CD4-positive, alpha-beta T cell (primary cell): ENCODE measurements around the gene KLHDC7A. TPM values are rescaled to one million over a fixed set of nuclear protein-coding genes. Genes with fewer than 3 reads are reported as not detected.

Source experiments
- ATAC-seq: fragments of 200-7000 bp; cut with Tn5 transposase; one replicate; pipeline ENCODE4 v1.10.0; 2022; ENCODE audit warnings: mild to moderate bottlenecking; ENCODE audit not compliant: poor library complexity
- CTCF ChIA-PET: fragments of 350-600 bp; sonication (Branson Sonifier 250); formaldehyde crosslinking; loops from one replicate; lab custom pipeline; 2021; ENCODE audit warnings: antibody characterized with exemption, inconsistent platforms; lab: Charles Lee
- POLR2A ChIA-PET: fragments of 350-600 bp; sonication (Branson Sonifier 250); formaldehyde crosslinking; loops from one replicate; lab custom pipeline; 2021; ENCODE audit warnings: antibody characterized with exemption, inconsistent platforms; lab: Charles Lee
- DNase-seq, 14 experiments: peaks; one replicate each; pipeline ENCODE4 v3.0.0-alpha.2; 2013 to 2020; ENCODE audit warnings: mixed read lengths in 2 of 14
- H3K27ac ChIP-seq, 2 donors: one replicate each; pipeline versions ENCODE4 v1.5.1 to v1.7.0; 2013; ENCODE audit warnings: low read length in 2 of 2, low read depth in 1 of 2, mild to moderate bottlenecking in 1 of 2
- H3K27me3 ChIP-seq, 2 experiments: 1 replicate in 1 of 2; 2 replicates in 1 of 2; pipeline versions ENCODE4 v1.6.1 to v1.7.0; 2013; ENCODE audit warnings: low read length in 2 of 2, control low read depth in 1 of 2, mild to moderate bottlenecking in 1 of 2, moderate library complexity in 1 of 2; ENCODE audit not compliant: insufficient read depth in 2 of 2, control insufficient read depth in 1 of 2
- H3K36me3 ChIP-seq: one replicate; pipeline ENCODE4 v1.6.1; 2013; ENCODE audit warnings: low read length, control low read depth; ENCODE audit not compliant: insufficient read depth
- H3K4me1 ChIP-seq: one replicate; pipeline ENCODE4 v1.6.1; 2013; ENCODE audit warnings: low read length, control low read depth; ENCODE audit not compliant: insufficient read depth
- H3K4me3 ChIP-seq: one replicate; pipeline ENCODE4 v1.5.1; 2013; ENCODE audit warnings: mild to moderate bottlenecking, low read length, moderate library complexity
- H3K9me3 ChIP-seq, 2 experiments: 1 replicate in 1 of 2; 2 replicates in 1 of 2; pipeline versions ENCODE4 v1.6.1 to v1.7.0; 2013; ENCODE audit warnings: low read length in 2 of 2, mild to moderate bottlenecking in 2 of 2, control low read depth in 1 of 2, moderate library complexity in 1 of 2; ENCODE audit not compliant: control insufficient read depth in 1 of 2, insufficient read depth in 1 of 2
- H3K27ac Mint-ChIP-seq: one replicate; pipeline ENCODE4 v1.8.0; 2020; ENCODE audit warnings: mixed read lengths
- H3K27me3 Mint-ChIP-seq: one replicate; pipeline ENCODE4 v1.8.0; 2021; ENCODE audit warnings: mixed read lengths
- H3K36me3 Mint-ChIP-seq: one replicate; pipeline ENCODE4 v1.8.0; 2021; ENCODE audit warnings: low read depth, mixed read lengths
- H3K4me1 Mint-ChIP-seq: one replicate; pipeline ENCODE4 v1.8.0; 2021; ENCODE audit warnings: low read depth, mixed read lengths
- H3K4me3 Mint-ChIP-seq: one replicate; pipeline ENCODE4 v1.8.0; 2020; ENCODE audit warnings: mild to moderate bottlenecking, mixed read lengths
- H3K9me3 Mint-ChIP-seq: one replicate; pipeline ENCODE4 v1.8.0; 2020; ENCODE audit warnings: mixed read lengths
- CTCF ChIP-seq: fragments of 200-600 bp; IDR thresholded peaks from one replicate; pipeline ENCODE4 v1.8.0; 2022; ENCODE audit warnings: antibody characterized with exemption, mild to moderate bottlenecking
- intact Hi-C, 2 experiments: fragments of 100-400 bp; cut with DNase I in 1 of 2; cut with micrococcal nuclease in 1 of 2; formaldehyde crosslinking; loops; one replicate each; pipeline versions ENCODE4 v1.15.1 to v1.9.0; 2023 to 2025; cut with DNase I, micrococcal nuclease
- total RNA-seq, 174 experiments: library from RNA in 2 of 174; stranded (reverse) in 2 of 174; gene quantifications; one replicate each; pipeline ENCODE4 v1.2.3 and lab custom pipeline; 2021 to 2026

KLHDC7A gene
- total RNA-seq, 2 experiments from 2014 or later, result not detected

- H3K27me3 Mint-ChIP-seq, result peaks cover 47% of the 10 kb centered on the region
- H3K4me3 Mint-ChIP-seq, result no peak overlapping the region
- H3K4me1 ChIP-seq, result peaks cover 2% of the 10 kb centered on the region
- H3K9me3 ChIP-seq, result peaks cover 0 to 3% of the 10 kb centered on the region in 2 experiments
- intact Hi-C loops, result no loop called here
- H3K9me3 Mint-ChIP-seq, result no peaks in the 10 kb centered on the region
- H3K27ac ChIP-seq, result no peak overlapping the region
- no peak overlapping the region for H3K4me3 ChIP-seq
- POLR2A ChIA-PET, result no interaction called here
- no peaks in the 10 kb centered on the region for H3K4me1 Mint-ChIP-seq
- no peak for TF ChIP-seq CTCF
- H3K36me3 ChIP-seq, result no peaks in the 10 kb centered on the region
- H3K36me3 Mint-ChIP-seq, result no peaks in the 10 kb centered on the region
- CTCF ChIA-PET, result no interaction called here
- H3K27ac Mint-ChIP-seq, result no peak overlapping the region
- DNase-seq (no peak), ATAC-seq (no peak)
- peaks cover 0 to 4% of the 10 kb centered on the region in 2 experiments for H3K27me3 ChIP-seq
These were observed 5.4 kb upstream of the KLHDC7A start for GRCh38 chr1:18475234-18475905.

- no peak overlapping the region for H3K4me3 ChIP-seq
- H3K27ac Mint-ChIP-seq, result no peak overlapping the region
- H3K27me3 ChIP-seq, result peaks cover 7 to 9% of the 10 kb centered on the region in 2 experiments
- ATAC-seq (no peak), DNase-seq (no peak)
- intact Hi-C loops, result no loop called here
- H3K27me3 Mint-ChIP-seq, result peaks cover 43% of the 10 kb centered on the region
- peaks cover 0 to 11% of the 10 kb centered on the region in 2 experiments for H3K9me3 ChIP-seq
- H3K4me3 Mint-ChIP-seq, result no peak overlapping the region
- no peaks in the 10 kb centered on the region for H3K9me3 Mint-ChIP-seq
- CTCF ChIA-PET, result no interaction called here
- no peak overlapping the region for H3K27ac ChIP-seq
- H3K4me1 ChIP-seq, result peaks cover 2% of the 10 kb centered on the region
- no peaks in the 10 kb centered on the region for H3K36me3 ChIP-seq
- no peak for TF ChIP-seq CTCF
- no peaks in the 10 kb centered on the region for H3K36me3 Mint-ChIP-seq
- POLR2A ChIA-PET, result no interaction called here
- no peaks in the 10 kb centered on the region for H3K4me1 Mint-ChIP-seq
These were observed 1.3 kb upstream of the KLHDC7A start for GRCh38 chr1:18479454-18479853.

- H3K27me3 Mint-ChIP-seq, result peaks cover 37% of the 10 kb centered on the region
- Histone ChIP-seq H3K27me3 (peaks cover 7 to 9% of the 10 kb centered on the region in 2 experiments), H3K4me1 (peaks cover 2% of the 10 kb centered on the region), H3K36me3 (no peaks in the 10 kb centered on the region), H3K27ac (no peak overlapping the region), H3K9me3 (peaks cover 0 to 11% of the 10 kb centered on the region in 2 experiments), H3K4me3 (no peak overlapping the region)
- no peaks in the 10 kb centered on the region for H3K36me3 Mint-ChIP-seq
- TF ChIP-seq CTCF, result no peak
- ChIA-PET POLR2A (no interaction called here), CTCF (no interaction called here)
- ATAC-seq (no peak), DNase-seq (no peak)
- H3K4me3 Mint-ChIP-seq, result no peak overlapping the region
- no peak overlapping the region for H3K27ac Mint-ChIP-seq
- no peaks in the 10 kb centered on the region for H3K4me1 Mint-ChIP-seq
- no peaks in the 10 kb centered on the region for H3K9me3 Mint-ChIP-seq
- intact Hi-C loops, result no loop called here
These were observed 625 bp downstream of the KLHDC7A start for GRCh38 chr1:18481190-18481920.
